KMS-11 (cell line): ENCODE data around the gene MTHFD1.

Experiments
- H2AFZ ChIP-seq: fragments of 200-600 bp; sonication (generic); 2 replicates; pipeline ENCODE4 v1.6.1; 2016; ENCODE audit warnings: antibody characterized with exemption, mixed run types, low read depth
- H3K27ac ChIP-seq: fragments of 200-600 bp; sonication (generic); 2 replicates; pipeline ENCODE4 v1.6.1; 2016; ENCODE audit warnings: mild to moderate bottlenecking, mixed run types
- H3K27me3 ChIP-seq: fragments of 200-600 bp; sonication (generic); 2 replicates; pipeline ENCODE4 v1.6.1; 2017; ENCODE audit warnings: mild to moderate bottlenecking, low read depth, mixed run types, moderate library complexity; ENCODE audit not compliant: insufficient read depth
- H3K36me3 ChIP-seq: fragments of 200-600 bp; sonication (generic); 2 replicates; pipeline ENCODE4 v1.6.1; 2017; ENCODE audit warnings: mild to moderate bottlenecking, mixed run types; ENCODE audit not compliant: insufficient read depth
- H3K4me1 ChIP-seq: fragments of 200-600 bp; sonication (generic); 2 replicates; pipeline ENCODE4 v1.6.1; 2016; ENCODE audit warnings: mild to moderate bottlenecking, low read depth, mixed run types; ENCODE audit not compliant: poor library complexity, severe bottlenecking
- H3K4me2 ChIP-seq: fragments of 200-600 bp; sonication (generic); 2 replicates; pipeline ENCODE4 v1.7.0; 2016; ENCODE audit warnings: mild to moderate bottlenecking, mixed run types
- H3K4me3 ChIP-seq: fragments of 200-600 bp; sonication (generic); IDR thresholded peaks from 2 replicates; pipeline ENCODE4 v1.6.1; 2017; ENCODE audit warnings: low read depth, low read length, mixed read lengths; ENCODE audit not compliant: insufficient read depth
- H3K79me2 ChIP-seq: fragments of 200-600 bp; sonication (generic); 2 replicates; pipeline ENCODE4 v1.6.1; 2016; ENCODE audit warnings: low read depth, mixed run types; ENCODE audit not compliant: insufficient read depth
- H3K9ac ChIP-seq: fragments of 200-600 bp; sonication (generic); 2 replicates; pipeline ENCODE4 v1.6.1; 2016; ENCODE audit warnings: mild to moderate bottlenecking, mixed run types
- H4K20me1 ChIP-seq: fragments of 200-600 bp; sonication (generic); 2 replicates; pipeline ENCODE4 v1.6.1; 2016; ENCODE audit warnings: mild to moderate bottlenecking, mixed run types; ENCODE audit not compliant: insufficient read depth
- CTCF ChIP-seq: fragments of 200-600 bp; sonication (generic); conservative IDR thresholded peaks from 2 replicates; pipeline ENCODE4 v1.6.1; 2017; ENCODE audit warnings: low read depth, mild to moderate bottlenecking, antibody characterized with exemption, low read length, moderate library complexity, mixed read lengths

The MTHFD1 gene

GRCh38 chr14:64417771-64418125 is 29.6 kb downstream of the MTHFD1 start:
- no peaks in the 10 kb centered on the region for H3K79me2 ChIP-seq
- H3K9ac ChIP-seq = no peak overlapping the region
- H3K27ac ChIP-seq = no peak overlapping the region
- no peaks in the 10 kb centered on the region for H4K20me1 ChIP-seq
- no peak overlapping the region for H3K4me3 ChIP-seq
- H3K27me3 ChIP-seq = no peaks in the 10 kb centered on the region
- no peak overlapping the region for H3K4me2 ChIP-seq
- peaks cover 37% of the 10 kb centered on the region for H3K4me1 ChIP-seq
- no peaks in the 10 kb centered on the region for H3K36me3 ChIP-seq
- H2AFZ ChIP-seq = no peak overlapping the region
- TF ChIP-seq CTCF = no peak

GRCh38 chr14:64419003-64419402 is 30.9 kb downstream of the MTHFD1 start:
- Histone ChIP-seq H3K4me1 (peaks cover 40% of the 10 kb centered on the region), H2AFZ (no peak overlapping the region), H3K79me2 (no peaks in the 10 kb centered on the region), H3K4me2 (no peak overlapping the region), H4K20me1 (no peaks in the 10 kb centered on the region), H3K36me3 (no peaks in the 10 kb centered on the region), H3K27me3 (no peaks in the 10 kb centered on the region), H3K4me3 (no peak overlapping the region), H3K9ac (no peak overlapping the region), H3K27ac (no peak overlapping the region)
- no peak for TF ChIP-seq CTCF

- no peak overlapping the region for H3K27ac ChIP-seq
- no peaks in the 10 kb centered on the region for H3K36me3 ChIP-seq
- H3K79me2 ChIP-seq = no peaks in the 10 kb centered on the region
- H3K4me3 ChIP-seq = no peak overlapping the region
- H3K9ac ChIP-seq = no peak overlapping the region
- no peaks in the 10 kb centered on the region for H4K20me1 ChIP-seq
- no peak overlapping the region for H2AFZ ChIP-seq
- H3K27me3 ChIP-seq = no peaks in the 10 kb centered on the region
- H3K4me2 ChIP-seq = no peak overlapping the region
- TF ChIP-seq CTCF = no peak
- H3K4me1 ChIP-seq = peaks cover 22% of the 10 kb centered on the region
Measured at GRCh38 chr14:64421166-64421565, 33.0 kb downstream of the MTHFD1 start.

- Histone ChIP-seq H3K4me3 (no peak overlapping the region), H3K4me1 (peaks cover 13% of the 10 kb centered on the region), H4K20me1 (no peaks in the 10 kb centered on the region), H3K27ac (no peak overlapping the region), H3K79me2 (no peaks in the 10 kb centered on the region), H3K4me2 (no peak overlapping the region), H2AFZ (no peak overlapping the region), H3K27me3 (no peaks in the 10 kb centered on the region), H3K36me3 (no peaks in the 10 kb centered on the region), H3K9ac (no peak overlapping the region)
- TF ChIP-seq CTCF = no peak
Measured at GRCh38 chr14:64422005-64422404, 33.9 kb downstream of the MTHFD1 start.

- H3K9ac ChIP-seq = no peak overlapping the region
- no peaks in the 10 kb centered on the region for H3K36me3 ChIP-seq
- no peak overlapping the region for H3K4me2 ChIP-seq
Measured at GRCh38 chr14:64422756-64423155, 34.6 kb downstream of the MTHFD1 start.

More at GRCh38 chr14:64422756-64423155, 34.6 kb downstream of the MTHFD1 start:
- Histone ChIP-seq H2AFZ (no peak overlapping the region), H3K4me3 (no peak overlapping the region), H3K4me1 (peaks cover 11% of the 10 kb centered on the region), H3K27ac (peak overlapping the region; percentile 28; the same call in 1 of the 2 replicates), H3K27me3 (no peaks in the 10 kb centered on the region), H3K79me2 (no peaks in the 10 kb centered on the region), H4K20me1 (no peaks in the 10 kb centered on the region)
- no peak for TF ChIP-seq CTCF
